GOT3 (cell line): ENCODE results near the gene ZSWIM8.
"Not testable (repeated sequence)": the region's sequence is repeated elsewhere in the genome, so short reads cannot be mapped to it uniquely, and the experiment has no call there.

ENCODE experiments used
- DNase-seq: peaks from one replicate; lab custom pipeline; 2025; ENCODE audit warnings: mixed read lengths; lab: John Stamatoyannopoulos, UW

The ZSWIM8 gene

DNA sequence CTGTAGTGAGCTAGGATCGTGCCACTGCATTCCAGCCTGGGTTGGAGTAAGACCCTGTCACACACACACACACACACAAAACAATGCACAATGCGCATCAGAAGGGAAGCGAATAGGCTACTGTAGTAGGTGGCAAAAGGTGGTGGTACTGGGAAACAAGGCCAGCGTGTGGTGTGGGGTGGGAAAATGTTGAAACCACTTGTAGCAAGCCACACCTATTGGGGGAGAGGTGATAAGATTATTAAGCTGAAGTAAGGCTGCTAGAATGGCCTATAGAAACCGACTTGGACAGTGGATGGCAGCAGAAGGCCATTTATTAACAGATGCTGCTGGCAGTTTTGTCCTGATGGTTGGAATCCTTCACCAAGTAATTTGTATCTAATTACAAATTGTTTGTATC, 10.8 kb upstream of the ZSWIM8 start:
- no peak for DNase-seq

DNA sequence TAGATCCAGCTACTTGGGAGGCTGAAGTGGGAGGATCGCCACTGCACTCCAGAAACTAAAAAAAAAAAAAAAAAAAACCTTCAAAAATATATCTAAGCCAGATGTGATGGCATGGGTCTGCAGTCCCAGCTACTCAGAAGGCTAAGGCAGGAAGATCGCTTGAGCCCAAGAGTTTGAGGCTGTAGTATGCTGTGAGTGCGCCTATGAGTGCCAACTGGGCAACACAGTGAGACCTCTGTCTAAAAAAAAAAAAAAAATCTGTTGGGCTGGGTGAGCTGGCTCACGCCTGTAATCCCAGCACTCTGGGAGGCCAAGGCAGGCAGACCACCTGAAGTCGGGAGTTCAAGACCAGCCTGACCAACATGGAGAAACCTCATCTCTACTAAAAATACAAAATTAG, 6.4 kb upstream of the ZSWIM8 start:
- DNase-seq = no peak

DNA sequence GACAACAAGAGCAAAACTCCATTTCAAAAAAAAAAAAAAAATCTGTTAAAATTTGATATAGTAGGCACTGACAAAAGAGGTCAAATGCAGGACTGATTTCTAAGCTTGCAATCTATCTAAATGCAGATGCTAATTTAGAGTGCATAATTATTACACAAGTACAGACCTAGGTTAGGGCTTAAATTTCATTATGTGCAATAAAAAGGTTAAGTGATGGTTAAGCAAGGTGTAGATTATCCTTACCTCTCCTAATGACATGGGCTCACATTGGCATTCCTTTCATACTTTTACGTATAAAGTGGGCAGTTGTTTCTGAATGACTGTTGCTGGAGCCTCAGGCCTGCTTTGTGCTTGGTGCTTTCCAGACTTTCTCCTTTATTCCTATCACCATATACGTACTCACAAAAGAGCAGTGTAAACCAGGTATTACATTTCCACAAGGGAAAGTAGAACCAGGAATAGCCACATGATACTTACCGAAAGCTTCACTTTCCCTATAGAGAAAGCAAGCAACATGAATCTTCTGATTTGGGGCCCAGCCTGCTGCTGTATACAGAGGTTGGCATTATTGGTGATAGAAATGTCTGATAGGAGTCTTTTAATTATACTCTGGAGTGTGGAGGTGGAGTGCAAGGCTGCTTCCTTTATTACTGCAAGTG, 5.7 kb upstream of the ZSWIM8 start:
- no peak for DNase-seq

DNA sequence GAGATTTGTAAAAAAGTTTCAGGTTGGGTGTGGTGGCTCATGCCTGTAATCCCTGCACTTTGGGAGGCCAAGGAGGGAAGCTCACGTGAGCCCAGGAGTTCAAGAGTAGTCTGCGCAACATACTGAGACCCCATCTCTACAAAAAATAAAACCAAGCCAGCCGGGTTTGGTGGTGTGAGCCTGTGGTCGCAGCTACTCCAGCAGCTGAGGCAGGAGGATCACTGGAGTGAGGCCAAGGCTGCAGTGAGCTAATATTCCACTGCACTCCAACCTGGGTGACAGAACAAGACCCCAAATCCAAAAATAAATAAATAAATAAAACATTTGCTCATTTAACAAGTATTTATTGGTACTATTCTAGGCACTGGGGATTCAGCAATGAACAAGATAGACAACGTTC, 5.1 kb upstream of the ZSWIM8 start:
- DNase-seq = no peak

DNA sequence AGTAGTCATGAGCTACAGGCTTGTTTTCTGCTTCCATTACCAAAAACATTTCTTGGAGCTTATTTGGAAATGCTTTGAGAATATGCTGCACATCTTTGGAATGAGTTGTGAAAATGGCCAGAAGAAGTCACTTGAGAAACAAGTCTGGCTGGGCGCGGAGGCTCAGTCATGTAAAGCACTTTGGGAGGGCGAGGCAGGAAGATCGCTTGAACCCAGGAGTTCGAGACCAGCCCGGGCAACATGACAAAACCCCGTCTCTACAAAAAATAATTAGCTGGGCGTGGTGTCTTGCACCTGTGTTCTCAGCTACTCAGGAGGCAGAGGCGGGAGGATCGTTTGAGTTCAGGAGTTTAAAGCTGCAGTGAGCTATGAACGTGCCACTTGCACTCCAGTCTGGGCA, 4.4 kb upstream of the ZSWIM8 start:
- DNase-seq = no peak

DNA sequence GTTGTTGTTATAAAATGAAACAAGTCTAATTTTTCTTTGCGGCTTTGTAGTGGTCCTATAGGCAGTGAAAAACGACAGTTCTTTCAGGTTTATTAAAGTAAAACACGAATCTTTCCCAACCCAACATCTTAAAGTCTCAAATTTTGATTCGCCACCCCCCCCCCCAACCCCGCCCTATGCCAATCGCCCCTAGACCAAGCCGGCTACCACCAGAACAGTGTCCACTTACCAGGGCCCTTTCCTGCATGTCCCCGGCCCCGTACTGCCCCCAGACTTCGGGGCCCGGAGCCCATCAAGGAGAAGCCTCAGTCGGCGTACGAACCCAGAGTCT, 3.9 kb upstream of the ZSWIM8 start:
- no peak for DNase-seq

DNA sequence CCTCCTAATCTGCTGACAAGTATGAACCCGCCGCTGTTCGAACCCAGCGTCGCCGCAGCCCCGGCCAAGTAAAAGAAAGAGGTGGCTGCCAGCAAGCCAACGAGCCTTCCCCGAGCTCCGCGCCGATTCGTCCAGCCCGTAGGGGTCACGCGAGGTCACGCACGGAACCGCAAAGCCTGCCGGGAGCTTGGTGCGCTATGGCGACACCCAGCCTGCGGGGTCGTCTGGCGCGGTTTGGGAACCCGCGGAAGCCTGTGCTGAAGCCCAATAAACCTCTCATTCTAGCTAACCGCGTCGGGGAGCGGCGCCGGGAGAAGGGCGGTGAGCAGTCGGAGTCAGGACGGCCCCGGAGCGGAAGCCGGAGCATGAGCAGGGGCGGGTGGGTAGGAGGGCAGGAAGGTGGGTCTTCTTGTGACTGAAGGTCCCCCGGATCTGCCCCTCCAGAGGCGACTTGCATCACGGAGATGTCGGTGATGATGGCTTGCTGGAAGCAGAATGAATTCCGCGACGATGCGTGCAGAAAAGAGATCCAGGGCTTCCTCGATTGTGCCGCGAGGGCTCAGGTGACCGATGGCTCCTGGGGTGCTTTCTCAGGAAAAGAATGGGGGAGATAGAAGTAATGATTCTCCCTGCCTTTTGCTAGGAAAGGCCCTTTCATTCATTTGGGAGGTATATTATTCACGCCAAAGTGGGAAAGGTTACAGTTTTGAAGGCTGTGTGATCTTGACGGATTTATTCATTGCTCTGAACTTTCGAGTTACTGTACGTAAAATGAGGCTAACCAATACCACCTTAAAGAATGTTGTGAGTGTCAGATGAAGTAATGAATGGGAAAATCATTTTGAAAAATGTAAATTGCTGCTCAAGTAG, 3.3 kb upstream of the ZSWIM8 start, which contains the start of gene CHCHD1:
Gene CHCHD1, plus strand, starts transcription at position 170 of the 870 bp plus-strand sequence. Its CDS starts 28 bp downstream, at position 198.
- DNase-seq = peak; percentile 39

DNA sequence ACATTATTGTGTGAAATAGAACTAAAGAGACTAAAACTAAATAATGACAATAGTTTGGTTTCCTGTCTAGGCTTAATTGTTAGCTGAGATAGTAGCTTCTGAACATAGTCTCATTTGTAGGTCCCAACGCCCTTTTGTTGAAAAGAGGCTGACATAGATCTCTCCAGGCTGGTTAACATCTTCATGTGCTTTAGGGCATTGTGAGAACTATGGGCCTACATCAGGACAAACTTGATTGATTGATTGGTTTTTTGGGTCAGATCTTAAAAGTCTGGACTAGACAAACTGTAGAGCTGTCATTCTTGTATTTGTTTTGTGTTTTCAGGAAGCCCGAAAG, 2.7 kb upstream of the ZSWIM8 start:
- no peak for DNase-seq

DNA sequence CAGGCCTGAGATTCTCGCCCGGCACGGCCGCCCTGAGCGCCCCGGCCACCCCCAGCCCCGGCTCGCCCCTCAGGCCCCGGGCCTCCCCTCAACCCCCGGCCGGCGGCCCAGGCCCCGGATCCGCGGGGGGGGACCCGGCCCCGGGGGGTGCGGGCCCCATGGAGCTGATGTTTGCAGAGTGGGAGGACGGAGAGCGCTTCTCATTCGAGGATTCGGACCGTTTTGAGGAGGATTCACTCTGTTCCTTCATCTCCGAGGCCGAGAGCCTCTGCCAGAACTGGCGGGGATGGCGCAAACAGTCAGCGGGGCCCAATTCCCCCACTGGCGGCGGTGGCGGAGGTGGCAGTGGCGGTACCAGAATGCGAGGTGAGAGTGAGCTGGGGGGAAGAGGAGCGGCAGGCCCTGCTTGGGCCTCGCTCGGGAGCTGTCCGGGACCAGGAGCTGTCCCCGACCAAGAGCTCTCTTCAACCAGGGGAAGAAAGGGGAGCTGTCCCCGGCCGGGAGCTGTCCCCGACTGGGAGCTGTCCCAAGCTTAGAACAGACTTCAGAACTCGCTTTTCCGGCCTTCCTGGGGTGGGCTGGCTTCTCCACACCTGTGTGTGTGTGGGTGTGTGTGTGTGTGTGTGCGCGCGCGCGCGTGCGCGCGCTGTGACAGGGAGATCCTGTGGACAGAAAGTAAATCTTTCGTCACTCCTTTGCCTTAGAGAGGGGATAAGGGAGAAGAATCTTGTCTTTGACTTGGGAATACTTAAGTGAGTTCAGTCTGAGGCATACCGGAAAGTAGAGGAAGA, 510 bp downstream of the ZSWIM8 start:
- DNase-seq = no peak

DNA sequence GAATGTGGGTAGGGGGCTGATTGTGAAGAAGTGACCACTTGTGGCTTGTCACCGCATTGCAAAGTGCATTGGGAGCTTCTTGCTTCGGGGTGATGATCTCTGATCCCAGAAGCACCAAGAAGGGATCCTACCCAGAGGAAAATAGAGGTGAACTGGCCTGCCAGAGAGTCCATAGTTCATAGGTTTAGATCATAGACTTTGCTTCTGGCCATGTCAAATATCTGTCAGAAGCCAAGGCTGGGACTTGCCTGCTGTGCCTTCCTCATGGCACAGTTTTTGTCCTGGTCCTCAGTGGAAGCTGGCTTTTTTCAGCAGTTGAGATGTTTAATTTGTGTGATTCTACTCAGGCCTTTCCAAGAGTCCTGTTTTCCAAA, 1.1 kb downstream of the ZSWIM8 start:
- no peak for DNase-seq

DNA sequence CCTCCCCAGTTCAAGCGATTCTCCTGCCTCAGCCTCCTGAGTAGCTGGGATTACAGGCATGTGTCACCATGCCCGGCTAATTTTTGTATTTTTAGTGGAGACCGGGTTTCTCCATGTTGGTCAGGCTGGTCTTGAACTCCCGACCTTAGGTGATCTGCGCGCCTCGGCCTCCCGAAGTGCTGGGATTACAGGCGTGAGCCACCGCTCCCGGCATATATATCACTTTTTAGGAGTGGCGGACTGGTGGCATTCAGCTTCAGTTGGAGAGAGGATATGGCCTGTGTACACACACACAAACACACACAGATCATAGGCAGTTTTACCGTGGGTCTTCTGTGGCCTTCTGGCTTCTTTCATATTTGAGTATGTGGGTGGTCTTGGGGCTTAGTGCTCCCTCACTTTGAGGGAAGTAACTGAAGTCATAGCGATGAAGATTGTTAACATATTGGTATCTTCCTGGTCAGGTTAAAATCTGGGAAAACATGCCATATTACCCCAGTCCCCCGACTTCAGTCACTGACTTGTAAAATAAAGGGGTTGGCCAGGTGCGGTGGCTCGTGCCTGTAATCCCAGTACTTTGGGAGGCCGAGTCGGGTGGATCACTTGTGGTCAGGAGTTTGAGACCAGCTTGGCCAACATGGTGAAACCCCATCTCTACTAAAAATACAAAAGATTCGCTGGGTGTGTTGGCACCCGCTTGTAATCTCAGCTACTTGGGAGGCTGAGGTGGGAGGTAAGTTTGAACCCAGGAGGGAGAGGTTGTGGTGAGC, 1.8 kb downstream of the ZSWIM8 start:
- not testable (repeated sequence) for DNase-seq

DNA sequence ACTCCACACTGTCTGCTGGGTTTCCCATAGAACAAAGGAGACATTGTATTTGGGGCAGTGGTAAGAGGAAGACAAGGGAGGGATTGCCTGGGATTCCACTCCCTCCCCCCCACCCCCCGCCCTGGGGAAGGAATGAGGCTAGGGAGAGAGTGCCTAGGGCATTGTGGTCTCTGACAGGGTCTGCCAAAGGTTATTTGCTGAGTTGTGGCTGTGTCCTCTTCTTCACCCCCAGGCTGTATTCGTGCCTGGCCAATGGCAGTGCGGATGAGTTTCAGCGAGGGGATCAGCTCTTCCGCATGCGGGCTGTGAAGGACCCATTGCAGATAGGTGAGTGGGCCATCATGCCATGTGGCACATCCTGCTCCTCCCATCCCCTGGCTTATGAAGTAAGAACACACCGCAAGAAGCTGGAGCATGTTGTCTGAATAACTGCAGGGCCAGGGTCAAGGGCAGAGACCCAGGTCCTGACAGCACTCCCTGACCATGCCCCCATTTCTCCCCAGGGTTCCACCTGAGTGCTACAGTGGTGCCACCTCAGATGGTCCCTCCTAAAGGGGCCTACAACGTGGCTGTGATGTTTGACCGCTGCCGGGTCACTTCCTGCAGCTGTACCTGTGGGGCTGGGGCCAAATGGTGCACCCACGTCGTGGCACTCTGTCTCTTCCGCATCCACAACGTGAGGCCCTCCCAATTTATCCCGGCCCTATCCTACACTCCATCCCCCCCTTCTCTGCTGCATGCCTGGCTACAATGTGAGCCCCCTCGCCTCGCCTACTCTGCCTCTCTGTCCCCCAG, 3.7 kb downstream of the ZSWIM8 start:
- DNase-seq = no peak

DNA sequence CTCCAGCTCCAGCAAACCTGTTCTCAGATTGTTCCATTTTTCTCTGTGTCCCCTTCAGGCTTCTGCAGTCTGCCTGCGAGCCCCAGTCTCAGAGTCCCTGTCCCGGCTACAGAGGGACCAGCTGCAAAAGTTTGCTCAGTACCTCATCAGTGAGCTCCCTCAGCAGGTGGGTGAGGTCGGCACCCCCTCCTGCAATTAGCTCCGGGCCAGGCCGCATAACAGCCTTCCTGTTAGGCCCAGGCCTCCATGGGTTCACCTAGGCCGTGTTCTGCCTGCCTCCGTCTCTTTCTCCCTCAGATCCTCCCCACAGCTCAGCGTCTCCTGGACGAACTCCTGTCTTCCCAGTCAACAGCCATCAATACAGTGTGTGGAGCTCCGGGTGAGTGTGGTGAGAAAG, 4.3 kb downstream of the ZSWIM8 start:
- DNase-seq = no peak

DNA sequence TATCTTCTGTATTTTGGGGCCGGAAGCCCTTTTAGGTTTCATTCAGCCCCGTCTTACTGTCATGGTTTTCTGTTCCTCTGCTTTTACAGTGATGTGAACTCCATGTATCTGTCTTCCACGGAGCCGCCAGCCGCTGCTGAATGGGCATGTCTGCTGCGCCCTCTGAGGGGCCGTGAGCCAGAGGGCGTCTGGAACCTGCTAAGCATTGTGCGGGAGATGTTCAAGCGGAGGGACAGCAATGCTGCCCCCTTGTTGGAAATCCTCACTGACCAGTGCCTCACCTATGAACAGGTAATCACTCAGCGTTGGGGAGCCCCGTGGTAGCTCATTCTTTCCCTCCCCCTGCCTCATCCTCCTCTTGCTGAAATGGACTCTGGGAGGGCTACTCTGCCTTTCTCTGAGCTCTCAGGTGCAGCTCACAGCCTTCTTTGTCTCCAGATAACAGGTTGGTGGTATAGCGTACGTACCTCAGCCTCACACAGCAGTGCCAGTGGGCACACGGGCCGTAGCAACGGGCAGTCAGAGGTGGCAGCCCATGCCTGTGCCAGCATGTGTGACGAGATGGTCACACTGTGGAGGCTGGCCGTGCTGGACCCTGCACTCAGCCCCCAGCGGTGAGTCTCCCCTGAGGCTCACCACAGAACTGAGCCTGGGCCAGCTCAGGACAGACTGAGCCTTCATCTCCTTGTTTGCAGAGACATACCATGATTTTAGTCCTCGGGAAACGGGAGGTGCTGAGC, 5.7 kb downstream of the ZSWIM8 start:
- no peak for DNase-seq

DNA sequence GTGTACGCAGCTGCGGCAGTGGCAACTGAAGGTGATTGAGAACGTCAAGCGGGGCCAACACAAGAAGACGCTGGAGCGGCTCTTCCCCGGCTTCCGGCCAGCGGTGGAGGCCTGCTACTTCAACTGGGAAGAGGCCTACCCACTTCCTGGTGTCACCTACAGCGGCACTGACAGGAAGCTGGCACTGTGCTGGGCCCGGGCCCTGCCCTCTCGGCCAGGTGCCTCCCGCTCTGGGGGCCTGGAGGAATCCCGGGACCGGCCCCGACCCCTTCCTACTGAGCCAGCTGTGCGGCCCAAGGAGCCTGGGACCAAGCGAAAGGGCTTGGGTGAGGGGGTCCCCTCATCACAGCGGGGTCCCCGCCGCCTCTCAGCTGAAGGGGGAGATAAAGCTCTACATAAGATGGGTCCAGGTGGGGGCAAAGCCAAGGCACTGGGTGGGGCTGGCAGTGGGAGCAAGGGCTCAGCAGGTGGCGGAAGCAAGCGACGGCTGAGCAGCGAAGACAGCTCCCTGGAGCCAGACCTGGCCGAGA, 6.5 kb downstream of the ZSWIM8 start:
- DNase-seq = no peak

DNA sequence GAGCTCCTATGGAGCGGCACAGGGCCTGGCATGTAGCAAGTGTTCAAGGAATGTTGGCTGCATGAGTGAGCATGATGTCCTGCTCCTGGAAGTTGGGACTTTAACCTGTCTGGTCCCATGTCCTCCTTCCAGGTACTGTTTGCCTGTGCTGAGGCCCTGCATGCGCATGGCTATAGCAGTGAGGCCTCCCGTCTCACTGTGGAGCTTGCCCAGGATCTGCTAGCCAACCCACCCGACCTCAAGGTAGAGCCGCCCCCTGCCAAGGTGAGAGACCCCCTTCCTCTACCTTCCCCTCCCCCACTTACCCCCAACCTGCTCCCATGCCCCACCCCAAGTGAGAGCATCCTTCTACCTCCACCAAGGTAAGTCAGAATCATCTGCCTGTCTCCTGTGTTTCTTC, 8.1 kb downstream of the ZSWIM8 start:
- DNase-seq = no peak

DNA sequence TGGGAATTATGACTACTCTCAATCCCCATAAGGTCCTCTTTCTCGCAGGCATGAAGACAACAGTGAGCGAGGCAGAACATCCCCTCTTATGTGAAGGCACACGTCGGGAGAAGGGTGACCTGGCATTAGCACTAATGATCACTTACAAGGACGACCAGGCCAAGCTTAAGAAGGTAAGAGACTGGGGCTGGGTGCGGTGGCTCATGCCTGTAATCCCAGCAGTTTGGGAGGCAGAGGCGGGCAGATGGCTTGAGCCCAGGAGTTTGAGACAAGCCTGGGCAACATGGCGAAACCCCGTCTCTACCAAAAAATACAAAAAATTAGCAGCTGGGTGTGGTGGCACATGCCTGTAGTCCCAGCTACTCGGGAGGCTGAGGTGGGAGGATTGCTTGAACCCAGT, 10.1 kb downstream of the ZSWIM8 start:
- DNase-seq = not testable (repeated sequence)

DNA sequence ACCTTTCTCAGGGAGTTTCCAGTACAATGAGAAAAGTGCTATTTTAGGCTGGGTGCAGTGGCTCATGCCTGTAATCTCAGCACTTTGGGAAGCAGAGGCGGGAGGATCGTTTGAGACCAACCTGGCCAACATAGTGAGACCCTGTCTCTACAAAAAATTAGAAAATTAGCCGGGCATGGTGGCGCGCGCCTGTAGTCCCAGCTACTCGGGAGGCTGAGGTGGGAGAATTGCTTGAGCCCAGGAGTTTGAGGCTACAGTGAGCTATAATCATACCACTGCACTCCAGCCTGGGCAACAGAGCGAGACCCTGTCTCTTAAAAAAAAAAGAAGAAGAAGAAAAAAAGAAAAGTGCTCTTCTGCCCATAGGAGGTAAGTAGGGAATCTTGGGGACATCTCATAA, 10.6 kb downstream of the ZSWIM8 start:
- not testable (repeated sequence) for DNase-seq

DNA sequence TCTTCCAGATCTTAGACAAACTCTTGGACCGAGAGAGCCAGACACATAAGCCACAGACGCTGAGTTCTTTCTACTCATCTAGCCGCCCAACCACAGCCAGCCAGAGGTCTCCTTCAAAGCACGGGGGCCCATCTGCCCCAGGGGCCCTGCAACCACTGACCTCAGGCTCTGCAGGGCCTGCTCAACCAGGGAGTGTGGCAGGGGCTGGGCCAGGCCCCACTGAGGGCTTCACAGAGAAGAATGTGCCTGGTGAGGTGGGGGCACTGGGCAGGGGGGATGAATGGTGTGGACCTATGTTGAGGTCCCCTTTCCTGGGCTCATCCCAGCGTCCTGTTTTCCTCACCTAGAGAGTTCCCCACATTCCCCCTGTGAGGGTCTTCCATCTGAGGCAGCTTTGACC, 11.4 kb downstream of the ZSWIM8 start:
- no peak for DNase-seq

DNA sequence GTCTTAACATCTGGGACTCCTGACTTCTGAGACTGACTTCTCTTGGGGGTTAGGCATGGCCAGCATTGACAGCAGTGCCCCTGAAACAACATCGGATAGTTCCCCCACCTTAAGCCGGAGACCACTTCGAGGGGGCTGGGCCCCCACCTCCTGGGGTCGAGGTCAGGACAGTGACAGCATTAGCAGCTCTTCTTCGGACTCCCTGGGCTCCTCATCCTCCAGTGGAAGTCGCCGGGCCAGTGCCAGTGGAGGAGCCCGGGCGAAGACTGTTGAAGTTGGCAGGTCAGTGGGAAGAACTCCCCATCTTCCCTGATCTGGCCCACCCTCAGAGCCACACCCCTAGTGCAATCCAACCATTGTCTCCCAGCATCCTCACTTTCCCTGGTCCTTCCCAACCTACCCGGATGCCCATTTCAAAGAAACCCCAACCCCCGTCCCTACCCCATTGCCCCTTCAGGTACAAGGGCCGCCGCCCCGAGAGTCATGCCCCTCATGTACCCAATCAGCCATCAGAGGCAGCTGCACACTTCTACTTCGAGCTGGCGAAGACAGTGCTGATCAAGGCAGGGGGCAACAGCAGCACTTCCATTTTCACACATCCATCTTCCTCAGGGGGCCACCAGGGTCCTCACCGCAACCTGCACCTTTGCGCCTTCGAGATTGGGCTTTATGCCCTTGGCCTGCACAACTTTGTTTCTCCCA, 12.1 kb downstream of the ZSWIM8 start:
- no peak for DNase-seq
